Neural cell (in vitro differentiated cells): ENCODE measurements around the gene FKBP10.

Experiments
- CTCF ChIP-seq: fragments of 450-650 bp; IDR thresholded peaks from 2 replicates; pipeline ENCODE4 v1.5.1; 2014; ENCODE audit warnings: antibody characterized with exemption, mild to moderate bottlenecking, moderate library complexity; ENCODE audit not compliant: poor library complexity, severe bottlenecking
- EP300 ChIP-seq: fragments of 450-650 bp; conservative IDR thresholded peaks from 2 replicates; pipeline ENCODE4 v1.6.1; 2014; ENCODE audit warnings: antibody characterized with exemption, mild to moderate bottlenecking, moderate library complexity; ENCODE audit not compliant: poor library complexity, severe bottlenecking
- EZH2 ChIP-seq: fragments of 200-600, 300-800 bp; shearing (Covaris generic), sonication (generic); IDR thresholded peaks from 2 replicates; pipeline ENCODE4 v1.6.1; 2014; ENCODE audit warnings: antibody characterized with exemption, low read length, borderline replicate concordance, mild to moderate bottlenecking; ENCODE audit not compliant: insufficient read depth, poor library complexity, severe bottlenecking
- MXI1 ChIP-seq: fragments of 450-650 bp; conservative IDR thresholded peaks from 2 replicates; pipeline ENCODE4 v1.6.1; 2014; ENCODE audit warnings: antibody characterized with exemption, mild to moderate bottlenecking; ENCODE audit not compliant: poor library complexity, severe bottlenecking
- POLR2AphosphoS5 ChIP-seq: IDR thresholded peaks from 2 replicates; pipeline ENCODE4 v1.6.1; 2012
- RAD21 ChIP-seq: fragments of 450-650 bp; conservative IDR thresholded peaks from 2 replicates; pipeline ENCODE4 v1.6.1; 2014; ENCODE audit warnings: antibody characterized with exemption, mild to moderate bottlenecking, moderate library complexity
- REST ChIP-seq: IDR thresholded peaks from 2 replicates; pipeline ENCODE4 v1.6.1; 2012; ENCODE audit warnings: borderline replicate concordance
- SMC3 ChIP-seq: fragments of 450-650 bp; conservative IDR thresholded peaks from 2 replicates; pipeline ENCODE4 v1.6.1; 2014; ENCODE audit warnings: antibody characterized with exemption, mild to moderate bottlenecking, moderate library complexity; ENCODE audit not compliant: poor library complexity
- TAF1 ChIP-seq: IDR thresholded peaks from 2 replicates; pipeline ENCODE4 v1.6.1; 2012; ENCODE audit warnings: low read depth

GRCh38 chr17:41763327-41763726 lies 49.5 kb upstream of the FKBP10 start:
- no peak for TF ChIP-seq EP300
- no peak for TF ChIP-seq CTCF
- TF ChIP-seq MXI1 = no peak
- no peak for TF ChIP-seq EZH2
- TF ChIP-seq POLR2AphosphoS5 = no peak
- no peak for TF ChIP-seq RAD21
- no peak for TF ChIP-seq TAF1
- TF ChIP-seq REST = no peak
- TF ChIP-seq SMC3 = no peak
